Subcutaneous adipose tissue (tissue), 4 donors: Measurements from ENCODE around the gene LPGAT1. TPM values are rescaled to one million over a fixed set of nuclear protein-coding genes. Genes with fewer than 3 reads are reported as not detected.

Experiments
- total RNA-seq, 4 donors: library from RNA; depleted of rRNA; stranded (reverse); fragments of >200 nt; gene quantifications; one replicate each; pipeline ENCODE4 v1.1.0, GENCODE V29; 2016
- TF ChIP-seq, protein P1 (sequence below): fragments of 450-650 bp; IDR thresholded peaks from one replicate; pipeline ENCODE4 v1.5.1; 2016; ENCODE audit warnings: low read depth, mild to moderate bottlenecking, control low read depth, antibody characterized with exemption, moderate library complexity

Gene LPGAT1
- total RNA-seq, 4 donors from 2014 or later, result 57.8 to 131 (median 73.7) TPM

DNA sequence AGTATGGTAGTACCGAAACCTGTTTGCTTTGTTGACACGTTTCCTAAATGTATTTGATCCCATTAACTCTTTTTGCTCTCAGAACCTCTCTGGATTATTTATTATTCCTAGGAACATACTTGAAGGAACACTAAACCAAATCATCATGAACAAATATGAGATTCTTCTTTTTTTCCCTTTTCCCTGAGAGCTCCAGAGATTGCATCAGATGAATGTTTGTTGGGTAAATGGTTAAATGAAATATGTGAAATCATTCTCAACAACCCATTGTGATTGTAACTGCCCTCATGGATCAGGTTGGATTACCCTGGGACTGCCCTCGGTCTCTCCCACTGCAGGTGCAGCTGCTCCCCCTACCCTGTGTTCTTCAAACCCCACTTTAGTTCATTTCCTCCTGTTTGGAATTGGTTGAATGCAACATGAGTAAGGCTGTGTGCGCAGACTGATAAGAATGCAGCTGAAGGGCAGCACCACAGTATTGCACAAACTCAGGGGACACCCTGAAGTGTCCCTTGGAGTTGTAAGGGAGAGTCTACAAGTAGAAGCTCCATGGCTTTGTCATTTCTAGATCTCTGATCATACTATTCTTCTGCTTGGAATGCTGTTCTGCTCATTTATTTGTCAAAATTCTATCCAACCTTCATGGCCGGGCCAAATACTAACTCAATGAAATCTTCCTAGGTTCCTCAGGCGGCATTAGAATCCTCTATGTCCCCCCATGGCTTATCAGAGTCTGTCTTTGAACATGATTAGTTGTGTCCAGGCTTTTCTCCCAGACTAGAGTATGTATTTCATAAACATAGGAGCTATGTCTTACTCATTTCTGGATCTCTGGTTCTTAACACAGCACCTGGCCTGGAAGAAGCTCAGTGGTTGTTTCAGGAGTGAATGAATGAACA lies 108.0 kb downstream of the LPGAT1 start:
- TF ChIP-seq, protein P1, sequence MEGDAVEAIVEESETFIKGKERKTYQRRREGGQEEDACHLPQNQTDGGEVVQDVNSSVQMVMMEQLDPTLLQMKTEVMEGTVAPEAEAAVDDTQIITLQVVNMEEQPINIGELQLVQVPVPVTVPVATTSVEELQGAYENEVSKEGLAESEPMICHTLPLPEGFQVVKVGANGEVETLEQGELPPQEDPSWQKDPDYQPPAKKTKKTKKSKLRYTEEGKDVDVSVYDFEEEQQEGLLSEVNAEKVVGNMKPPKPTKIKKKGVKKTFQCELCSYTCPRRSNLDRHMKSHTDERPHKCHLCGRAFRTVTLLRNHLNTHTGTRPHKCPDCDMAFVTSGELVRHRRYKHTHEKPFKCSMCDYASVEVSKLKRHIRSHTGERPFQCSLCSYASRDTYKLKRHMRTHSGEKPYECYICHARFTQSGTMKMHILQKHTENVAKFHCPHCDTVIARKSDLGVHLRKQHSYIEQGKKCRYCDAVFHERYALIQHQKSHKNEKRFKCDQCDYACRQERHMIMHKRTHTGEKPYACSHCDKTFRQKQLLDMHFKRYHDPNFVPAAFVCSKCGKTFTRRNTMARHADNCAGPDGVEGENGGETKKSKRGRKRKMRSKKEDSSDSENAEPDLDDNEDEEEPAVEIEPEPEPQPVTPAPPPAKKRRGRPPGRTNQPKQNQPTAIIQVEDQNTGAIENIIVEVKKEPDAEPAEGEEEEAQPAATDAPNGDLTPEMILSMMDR, result no peak

DNA sequence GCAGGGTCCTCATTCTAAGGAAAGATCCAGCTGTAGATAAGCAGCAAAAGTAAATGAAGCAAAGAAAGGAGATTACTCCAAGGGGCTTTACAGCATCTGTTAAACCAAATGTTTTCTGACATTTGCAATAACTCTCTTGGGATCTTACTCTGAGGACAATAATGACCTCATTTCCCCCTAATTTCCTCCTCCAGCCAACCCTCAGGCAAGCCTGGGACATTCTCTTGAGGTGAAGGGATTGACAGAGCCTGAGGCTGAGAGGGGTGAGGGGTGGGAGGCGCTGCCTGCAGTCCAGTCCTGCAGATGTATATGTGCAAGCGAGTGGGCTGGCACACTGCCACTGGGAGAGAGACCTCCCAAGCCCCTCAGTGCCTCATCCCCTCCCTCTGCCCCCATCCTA lies 114.6 kb downstream of the LPGAT1 start:
- TF ChIP-seq, protein P1, result no peak

DNA sequence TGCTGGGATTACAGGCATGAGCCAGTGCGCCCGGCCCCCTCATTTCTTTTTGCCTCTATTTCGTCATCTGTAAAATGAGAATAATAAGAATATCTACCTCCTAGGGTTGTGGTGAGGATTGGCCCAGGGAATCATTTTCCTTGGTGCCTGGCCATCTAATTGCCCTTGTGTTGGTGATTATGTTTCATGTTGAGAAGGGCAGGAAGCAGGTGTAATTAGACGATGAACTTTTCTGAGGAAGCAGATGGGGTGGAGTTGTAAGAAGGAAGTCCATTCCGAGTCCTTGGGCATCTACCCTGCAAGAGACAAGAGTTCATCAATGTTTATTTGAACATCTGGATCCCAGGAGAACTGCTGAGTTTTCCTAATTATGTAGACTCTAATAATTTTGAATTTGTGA lies 116.4 kb downstream of the LPGAT1 start:
- TF ChIP-seq, protein P1, result no peak

DNA sequence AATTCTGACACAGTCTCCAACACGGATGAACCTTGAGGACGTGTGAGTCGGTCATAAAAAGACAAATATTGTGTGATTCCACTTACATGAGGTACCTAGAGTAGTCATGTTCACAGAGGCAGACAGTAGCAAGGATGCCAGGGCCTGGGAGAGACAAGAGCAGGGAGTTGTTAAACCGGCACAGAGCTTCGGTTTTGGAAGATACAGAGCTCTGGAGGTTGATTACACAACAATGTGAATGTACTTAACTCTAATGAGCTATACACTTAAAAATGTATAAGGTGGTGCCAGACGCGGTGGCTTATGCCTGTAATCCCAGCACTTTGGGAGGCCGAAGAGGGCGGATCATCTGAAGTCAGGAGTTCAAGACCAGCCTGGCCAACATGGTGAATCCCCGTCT lies 117.3 kb downstream of the LPGAT1 start:
- TF ChIP-seq, protein P1, result no peak

DNA sequence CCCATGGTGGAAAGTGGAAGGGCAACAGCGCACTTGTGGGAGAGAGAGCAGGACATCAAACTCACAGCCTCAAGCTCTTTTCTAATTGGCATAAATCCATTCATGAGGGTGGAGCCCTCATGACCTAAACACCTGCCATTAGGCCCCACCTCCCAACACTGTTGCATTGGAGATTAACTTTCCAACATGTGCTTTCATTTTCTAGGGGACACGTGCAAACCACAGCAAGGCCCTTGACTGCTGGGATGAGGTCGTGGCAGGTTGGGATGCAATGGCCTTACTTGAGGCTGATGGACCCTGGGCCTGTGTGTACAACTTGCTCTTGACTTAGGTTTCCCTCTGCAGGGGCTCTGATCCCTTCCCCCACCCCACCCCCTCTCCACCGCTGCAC lies 119.3 kb downstream of the LPGAT1 start:
- TF ChIP-seq, protein P1, result no peak

DNA sequence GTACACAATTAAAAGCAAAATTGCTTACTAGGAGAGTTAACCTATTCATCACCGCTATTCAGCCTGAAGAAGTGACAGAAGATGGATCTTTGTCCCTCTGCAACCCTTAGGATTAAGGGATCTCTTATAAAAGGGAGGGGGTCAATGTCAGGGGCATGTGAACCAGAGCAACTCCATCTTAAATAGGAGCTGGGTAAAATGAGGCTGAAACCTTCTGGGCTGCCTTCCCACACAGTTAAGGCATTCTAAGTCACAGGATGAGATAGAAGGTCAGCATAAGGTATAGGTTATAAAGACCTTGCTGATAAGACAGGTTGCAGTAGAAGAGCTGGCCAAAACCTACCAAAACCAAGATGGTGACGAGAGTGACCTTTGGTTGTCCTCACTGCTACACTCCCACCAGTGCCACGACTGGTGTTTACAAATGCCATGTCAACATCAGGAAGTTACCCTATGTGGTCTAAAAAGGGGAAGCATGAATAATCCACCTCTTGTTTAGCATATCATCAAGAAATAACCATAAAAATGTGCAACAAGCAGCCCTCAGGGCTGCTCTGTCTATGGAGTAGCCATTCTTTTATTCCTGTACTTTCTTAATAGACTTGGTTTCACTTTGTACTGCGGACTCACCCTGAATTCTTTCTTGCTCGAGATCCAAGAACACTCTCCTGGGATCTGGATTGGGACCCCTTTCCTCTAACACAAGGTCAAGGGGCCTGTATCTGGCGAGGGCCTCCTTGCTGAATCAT lies 119.8 kb downstream of the LPGAT1 start:
- TF ChIP-seq, protein P1, result no peak

DNA sequence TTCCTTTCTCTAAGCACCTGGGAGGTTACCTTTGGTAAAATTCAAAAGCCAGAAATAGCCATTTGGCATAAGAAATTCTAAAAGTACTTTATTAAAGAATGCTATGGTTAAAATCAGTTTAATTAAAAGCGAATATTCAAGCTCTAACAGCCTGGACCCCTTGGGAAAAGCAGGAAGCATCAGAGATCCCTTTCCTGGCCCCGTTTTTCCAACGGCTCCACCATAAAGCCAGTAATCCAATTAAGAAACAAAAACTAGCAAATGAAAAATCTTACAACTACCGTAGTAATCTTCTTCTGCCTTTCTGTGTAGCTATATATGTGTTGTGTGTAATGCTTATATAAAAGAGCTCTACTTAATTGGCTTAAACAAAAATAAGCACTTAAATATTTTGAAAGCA lies 121.6 kb downstream of the LPGAT1 start:
- TF ChIP-seq, protein P1, result no peak
